Loucy (cell line): ENCODE results near the gene CACNA1S.

ENCODE experiments used
- H2AFZ ChIP-seq: fragments of 200-600 bp; sonication (generic); 2 replicates; pipeline ENCODE4 v1.6.0; 2016; ENCODE audit warnings: antibody characterized with exemption, mild to moderate bottlenecking, low read length, moderate library complexity
- H3F3A ChIP-seq: fragments of 200-600 bp; 2 replicates; pipeline ENCODE4 v1.6.0; 2016; ENCODE audit warnings: antibody characterized with exemption, low read depth, mild to moderate bottlenecking
- H3K27me3 ChIP-seq: fragments of 200-600 bp; sonication (generic); 2 replicates; pipeline ENCODE4 v1.6.1; 2014; ENCODE audit warnings: low read length, mild to moderate bottlenecking; ENCODE audit not compliant: insufficient read depth, poor library complexity, severe bottlenecking
- H3K36me3 ChIP-seq: fragments of 200-600 bp; sonication (generic); 2 replicates; pipeline ENCODE4 v1.6.1; 2016; ENCODE audit warnings: low read length; ENCODE audit not compliant: insufficient read depth
- H3K4me1 ChIP-seq: fragments of 200-600 bp; sonication (generic); 2 replicates; pipeline ENCODE4 v1.5.1; 2014; ENCODE audit warnings: low read length, mild to moderate bottlenecking; ENCODE audit not compliant: insufficient read depth, poor library complexity, severe bottlenecking
- H3K4me2 ChIP-seq: fragments of 200-600 bp; sonication (generic); 2 replicates; pipeline ENCODE4 v1.6.0; 2014; ENCODE audit warnings: antibody characterized with exemption, low read length, low read depth, mild to moderate bottlenecking; ENCODE audit not compliant: poor library complexity, severe bottlenecking
- H3K4me3 ChIP-seq: fragments of 200-600 bp; sonication (generic); 2 replicates; pipeline ENCODE4 v1.5.1; 2014; ENCODE audit warnings: low read length, mild to moderate bottlenecking, mixed read lengths; ENCODE audit not compliant: poor library complexity, severe bottlenecking
- H3K79me2 ChIP-seq: fragments of 200-600 bp; sonication (generic); 2 replicates; pipeline ENCODE4 v1.6.1; 2014; ENCODE audit warnings: low read length; ENCODE audit not compliant: insufficient read depth
- H3K9ac ChIP-seq: fragments of 200-600 bp; sonication (generic); 2 replicates; pipeline ENCODE4 v1.6.0; 2014; ENCODE audit warnings: mild to moderate bottlenecking, low read depth, low read length, moderate library complexity; ENCODE audit not compliant: poor library complexity, severe bottlenecking
- H3K9me2 ChIP-seq: fragments of 200-600 bp; sonication (generic); replicated peaks from 2 replicates; pipeline ENCODE4 v1.6.1; 2016; ENCODE audit warnings: low read depth, low read length, mixed read lengths
- H3K9me3 ChIP-seq: fragments of 200-600 bp; sonication (generic); 2 replicates; pipeline ENCODE4 v1.6.1; 2014; ENCODE audit warnings: mild to moderate bottlenecking, antibody characterized with exemption, low read length, low read depth; ENCODE audit not compliant: insufficient read depth
- H4K20me1 ChIP-seq: fragments of 200-600 bp; sonication (generic); 2 replicates; pipeline ENCODE4 v1.6.0; 2014; ENCODE audit warnings: antibody characterized with exemption, low read length, mild to moderate bottlenecking; ENCODE audit not compliant: insufficient read depth, poor library complexity, severe bottlenecking
- EZH2phosphoT487 ChIP-seq: fragments of 200-600 bp; IDR thresholded peaks from 2 replicates; pipeline ENCODE4 v1.6.1; 2018; ENCODE audit warnings: antibody characterized with exemption, mild to moderate bottlenecking, moderate library complexity, borderline replicate concordance
- TF ChIP-seq, protein P1 (sequence below): fragments of 200-600 bp; sonication (generic); conservative IDR thresholded peaks from 2 replicates; pipeline ENCODE4 v1.5.1; 2014; ENCODE audit warnings: mild to moderate bottlenecking, antibody characterized with exemption, low read length

Gene CACNA1S

GRCh38 chr1:201105688-201106087, 6.5 kb downstream of the CACNA1S start:
- Histone ChIP-seq H3K4me3 (no peak overlapping the region), H3K36me3 (no peaks in the 10 kb centered on the region), H3F3A (no peaks in the 10 kb centered on the region), H4K20me1 (no peaks in the 10 kb centered on the region), H3K9me3 (no peaks in the 10 kb centered on the region), H3K9me2 (no peaks in the 10 kb centered on the region), H2AFZ (no peak overlapping the region), H3K27me3 (no peaks in the 10 kb centered on the region), H3K9ac (no peak overlapping the region), H3K4me2 (no peak overlapping the region), H3K79me2 (no peaks in the 10 kb centered on the region), H3K4me1 (no peaks in the 10 kb centered on the region)
- no peak for TF ChIP-seq EZH2phosphoT487
- TF ChIP-seq, protein P1, sequence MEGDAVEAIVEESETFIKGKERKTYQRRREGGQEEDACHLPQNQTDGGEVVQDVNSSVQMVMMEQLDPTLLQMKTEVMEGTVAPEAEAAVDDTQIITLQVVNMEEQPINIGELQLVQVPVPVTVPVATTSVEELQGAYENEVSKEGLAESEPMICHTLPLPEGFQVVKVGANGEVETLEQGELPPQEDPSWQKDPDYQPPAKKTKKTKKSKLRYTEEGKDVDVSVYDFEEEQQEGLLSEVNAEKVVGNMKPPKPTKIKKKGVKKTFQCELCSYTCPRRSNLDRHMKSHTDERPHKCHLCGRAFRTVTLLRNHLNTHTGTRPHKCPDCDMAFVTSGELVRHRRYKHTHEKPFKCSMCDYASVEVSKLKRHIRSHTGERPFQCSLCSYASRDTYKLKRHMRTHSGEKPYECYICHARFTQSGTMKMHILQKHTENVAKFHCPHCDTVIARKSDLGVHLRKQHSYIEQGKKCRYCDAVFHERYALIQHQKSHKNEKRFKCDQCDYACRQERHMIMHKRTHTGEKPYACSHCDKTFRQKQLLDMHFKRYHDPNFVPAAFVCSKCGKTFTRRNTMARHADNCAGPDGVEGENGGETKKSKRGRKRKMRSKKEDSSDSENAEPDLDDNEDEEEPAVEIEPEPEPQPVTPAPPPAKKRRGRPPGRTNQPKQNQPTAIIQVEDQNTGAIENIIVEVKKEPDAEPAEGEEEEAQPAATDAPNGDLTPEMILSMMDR: no peak

DNA sequence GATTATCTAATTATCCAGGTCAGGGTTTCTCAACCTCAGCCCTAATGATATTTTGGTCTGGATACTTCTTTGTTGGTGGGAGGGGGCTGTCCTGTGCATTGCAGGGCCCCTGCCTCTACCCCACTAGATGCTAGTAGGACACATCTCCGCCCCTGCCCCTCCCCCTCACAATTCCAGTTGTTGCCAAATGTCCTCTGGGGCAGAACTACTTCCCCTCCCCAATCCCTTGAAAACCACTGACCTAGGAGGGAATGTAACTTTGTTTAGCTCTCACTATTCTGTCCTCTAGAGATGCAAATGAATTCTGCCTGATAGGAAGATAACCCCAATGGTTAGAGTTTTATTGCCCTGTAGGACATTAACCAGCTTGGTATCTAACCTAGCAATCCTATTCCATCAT, 8.1 kb downstream of the CACNA1S start:
- Histone ChIP-seq H3K4me2 (no peak overlapping the region), H3K9me3 (no peaks in the 10 kb centered on the region), H3K4me1 (no peaks in the 10 kb centered on the region), H3K36me3 (no peaks in the 10 kb centered on the region), H3K79me2 (no peaks in the 10 kb centered on the region), H3F3A (no peaks in the 10 kb centered on the region), H3K9me2 (no peaks in the 10 kb centered on the region), H3K27me3 (no peaks in the 10 kb centered on the region), H3K9ac (no peak overlapping the region), H4K20me1 (no peaks in the 10 kb centered on the region), H3K4me3 (no peak overlapping the region), H2AFZ (no peak overlapping the region)
- TF ChIP-seq, protein P1: no peak
- no peak for TF ChIP-seq EZH2phosphoT487

GRCh38 chr1:201103666-201104065, 8.6 kb downstream of the CACNA1S start:
- H3K27me3 ChIP-seq: no peaks in the 10 kb centered on the region
- TF ChIP-seq EZH2phosphoT487: no peak
- TF ChIP-seq, protein P1: no peak

More at GRCh38 chr1:201103666-201104065, 8.6 kb downstream of the CACNA1S start:
- Histone ChIP-seq H3K9me3 (no peaks in the 10 kb centered on the region), H3K9ac (no peak overlapping the region), H3K79me2 (no peaks in the 10 kb centered on the region), H3K4me3 (no peak overlapping the region), H4K20me1 (no peaks in the 10 kb centered on the region), H3F3A (no peaks in the 10 kb centered on the region), H3K36me3 (no peaks in the 10 kb centered on the region), H3K4me1 (no peaks in the 10 kb centered on the region), H3K4me2 (no peak overlapping the region), H2AFZ (no peak overlapping the region), H3K9me2 (no peaks in the 10 kb centered on the region)
